Measurements from ENCODE around the gene RBM19.
"Not testable (repeated sequence)": the region's sequence is repeated elsewhere in the genome, so short reads cannot be mapped to it uniquely, and the experiment has no call there.

Gene RBM19

GRCh38 chr12:113827539-113828114 is 138.5 kb downstream of the RBM19 start:
- ATAC-seq = no peak

- ATAC-seq = no peak
These were observed 139.2 kb downstream of the RBM19 start for GRCh38 chr12:113826805-113827538.

GRCh38 chr12:113825705-113826104 is 140.4 kb downstream of the RBM19 start:
- ATAC-seq = no peak

- ATAC-seq = no peak
These were observed 142.3 kb downstream of the RBM19 start for GRCh38 chr12:113823816-113824215.

GRCh38 chr12:113823016-113823415 is 143.1 kb downstream of the RBM19 start:
- no peak for ATAC-seq

GRCh38 chr12:113820842-113821241 is 145.3 kb downstream of the RBM19 start:
- no peak for ATAC-seq

- no peak for ATAC-seq
These were observed 145.8 kb downstream of the RBM19 start for GRCh38 chr12:113820309-113820708.

- ATAC-seq = no peak
These were observed 146.6 kb downstream of the RBM19 start for GRCh38 chr12:113819495-113819894.

GRCh38 chr12:113818833-113819232 is 147.3 kb downstream of the RBM19 start:
- ATAC-seq = no peak

- no peak for ATAC-seq
These were observed 147.8 kb downstream of the RBM19 start for GRCh38 chr12:113818283-113818682.

GRCh38 chr12:113816866-113817265 is 149.3 kb downstream of the RBM19 start:
- no peak for ATAC-seq

GRCh38 chr12:113815031-113815430 is 151.1 kb downstream of the RBM19 start:
- peak in 1 of 2 donors; percentile 18 for ATAC-seq

- no peak for ATAC-seq
These were observed 152.9 kb downstream of the RBM19 start for GRCh38 chr12:113813229-113813541.

- no peak for ATAC-seq
These were observed 153.5 kb downstream of the RBM19 start for GRCh38 chr12:113812411-113813228.

GRCh38 chr12:113809462-113810220 is 156.5 kb downstream of the RBM19 start:
- ATAC-seq = not testable (repeated sequence)

- ATAC-seq = no peak
These were observed 157.8 kb downstream of the RBM19 start for GRCh38 chr12:113808095-113808951.

- no peak for ATAC-seq
These were observed 160.5 kb downstream of the RBM19 start for GRCh38 chr12:113805673-113806072.

- no peak for ATAC-seq
These were observed 161.0 kb downstream of the RBM19 start for GRCh38 chr12:113804961-113805600.

GRCh38 chr12:113803759-113804140 is 162.4 kb downstream of the RBM19 start:
- ATAC-seq = no peak

GRCh38 chr12:113802966-113803758 is 163.0 kb downstream of the RBM19 start:
- ATAC-seq = no peak

Data from activated CD4-positive, CD25-positive, alpha-beta regulatory T cell treated with anti-CD3 and anti-CD28 coated beads, Interleukin-2, amount 50 U/mL, for 24 hours (primary cell).